PFSK-1 (cell line): ENCODE measurements around the gene FGF1.

Experiments
- FOXP2 ChIP-seq: optimal IDR thresholded peaks from 2 replicates; pipeline ENCODE3; 2011; ENCODE audit warnings: borderline replicate concordance, control low read depth, inconsistent platforms; ENCODE audit not compliant: insufficient read depth; ENCODE audit errors: extremely low read length, extremely low read depth
- POLR2AphosphoS5 ChIP-seq: IDR thresholded peaks from 2 replicates; pipeline ENCODE4 v1.6.1; 2012; ENCODE audit warnings: low read depth, mild to moderate bottlenecking, control low read depth, low read length, moderate library complexity
- REST ChIP-seq, 2 experiments: IDR thresholded peaks; 2 replicates each; pipeline versions ENCODE4 v1.6.1 to v1.8.0; 2011 to 2012; ENCODE audit warnings: low read depth in 2 of 2, low read length in 2 of 2, control low read depth in 1 of 2, inconsistent platforms in 1 of 2, mild to moderate bottlenecking in 1 of 2, moderate library complexity in 1 of 2; ENCODE audit not compliant: insufficient read depth in 1 of 2
- SIN3A ChIP-seq: IDR thresholded peaks from 2 replicates; pipeline ENCODE4 v1.6.1; 2012; ENCODE audit warnings: mild to moderate bottlenecking, low read length, moderate library complexity, borderline replicate concordance; ENCODE audit not compliant: insufficient read depth
- TAF1 ChIP-seq: IDR thresholded peaks from 2 replicates; pipeline ENCODE4 v1.6.1; 2012; ENCODE audit warnings: low read length, control low read depth, borderline replicate concordance; ENCODE audit not compliant: insufficient read depth

The FGF1 gene

GRCh38 chr5:142585451-142585850 is 100.4 kb downstream of the FGF1 start:
- no peak for TF ChIP-seq FOXP2
- no peak for TF ChIP-seq TAF1
- TF ChIP-seq SIN3A, result no peak
- TF ChIP-seq POLR2AphosphoS5, result no peak
- TF ChIP-seq REST (IDR thresholded peaks at IDR 0.05; ENCODE audit: insufficient read depth in 1 of 2, low read depth in 2 of 2, low read length in 2 of 2), result no peak

- TF ChIP-seq SIN3A, result no peak
- TF ChIP-seq FOXP2, result no peak
- no peak for TF ChIP-seq POLR2AphosphoS5
- TF ChIP-seq TAF1, result no peak
- TF ChIP-seq REST (IDR thresholded peaks at IDR 0.05; ENCODE audit: insufficient read depth in 1 of 2, low read depth in 2 of 2, low read length in 2 of 2), result no peak
These were observed 101.0 kb downstream of the FGF1 start for GRCh38 chr5:142584891-142585290.

- TF ChIP-seq REST (IDR thresholded peaks at IDR 0.05; ENCODE audit: insufficient read depth in 1 of 2, low read depth in 2 of 2, low read length in 2 of 2) (no peak), FOXP2 (no peak), TAF1 (no peak), POLR2AphosphoS5 (no peak), SIN3A (no peak)
These were observed 107.6 kb downstream of the FGF1 start for GRCh38 chr5:142578161-142578830.

GRCh38 chr5:142576804-142577203 is 109.1 kb downstream of the FGF1 start:
- no peak for TF ChIP-seq TAF1
- TF ChIP-seq SIN3A, result no peak
- no peak for TF ChIP-seq FOXP2
- TF ChIP-seq POLR2AphosphoS5, result no peak
- TF ChIP-seq REST (IDR thresholded peaks at IDR 0.05; ENCODE audit: insufficient read depth in 1 of 2, low read depth in 2 of 2, low read length in 2 of 2), result no peak

- no peak for TF ChIP-seq TAF1
- no peak for TF ChIP-seq FOXP2
- no peak for TF ChIP-seq POLR2AphosphoS5
These were observed 109.6 kb downstream of the FGF1 start for GRCh38 chr5:142576303-142576702.
